ENCODE results near the gene PARPBP.

Gene PARPBP

DNA sequence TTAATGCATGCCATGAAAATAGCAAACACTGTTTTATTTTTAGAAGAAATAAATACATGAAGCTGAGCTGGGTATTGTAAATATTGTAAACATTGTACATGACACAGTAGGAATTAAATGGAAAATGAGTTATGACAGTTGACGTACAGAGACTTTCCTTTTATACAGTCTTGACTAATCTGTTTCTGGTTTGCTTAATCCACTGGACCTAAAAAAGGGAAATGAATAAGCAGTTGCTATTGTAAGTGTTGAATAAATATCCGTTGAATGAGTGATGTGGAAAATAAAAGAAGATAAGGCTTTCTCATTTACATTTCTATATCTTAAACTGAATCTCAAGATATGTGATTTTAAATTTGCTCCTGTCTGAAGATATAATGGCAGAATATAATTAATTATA lies 62.7 kb downstream of the PARPBP start:
- no peak for DNase-seq (ENCODE audit: low read depth)
- TF ChIP-seq, protein P1, sequence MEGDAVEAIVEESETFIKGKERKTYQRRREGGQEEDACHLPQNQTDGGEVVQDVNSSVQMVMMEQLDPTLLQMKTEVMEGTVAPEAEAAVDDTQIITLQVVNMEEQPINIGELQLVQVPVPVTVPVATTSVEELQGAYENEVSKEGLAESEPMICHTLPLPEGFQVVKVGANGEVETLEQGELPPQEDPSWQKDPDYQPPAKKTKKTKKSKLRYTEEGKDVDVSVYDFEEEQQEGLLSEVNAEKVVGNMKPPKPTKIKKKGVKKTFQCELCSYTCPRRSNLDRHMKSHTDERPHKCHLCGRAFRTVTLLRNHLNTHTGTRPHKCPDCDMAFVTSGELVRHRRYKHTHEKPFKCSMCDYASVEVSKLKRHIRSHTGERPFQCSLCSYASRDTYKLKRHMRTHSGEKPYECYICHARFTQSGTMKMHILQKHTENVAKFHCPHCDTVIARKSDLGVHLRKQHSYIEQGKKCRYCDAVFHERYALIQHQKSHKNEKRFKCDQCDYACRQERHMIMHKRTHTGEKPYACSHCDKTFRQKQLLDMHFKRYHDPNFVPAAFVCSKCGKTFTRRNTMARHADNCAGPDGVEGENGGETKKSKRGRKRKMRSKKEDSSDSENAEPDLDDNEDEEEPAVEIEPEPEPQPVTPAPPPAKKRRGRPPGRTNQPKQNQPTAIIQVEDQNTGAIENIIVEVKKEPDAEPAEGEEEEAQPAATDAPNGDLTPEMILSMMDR (conservative IDR thresholded peaks at IDR 0.05; ENCODE audit: control insufficient read depth, insufficient read depth, low read depth, low read length): no peak
- no peak overlapping the region for H3K4me3 ChIP-seq (ENCODE audit: control insufficient read depth, low read depth, low read length)

DNA sequence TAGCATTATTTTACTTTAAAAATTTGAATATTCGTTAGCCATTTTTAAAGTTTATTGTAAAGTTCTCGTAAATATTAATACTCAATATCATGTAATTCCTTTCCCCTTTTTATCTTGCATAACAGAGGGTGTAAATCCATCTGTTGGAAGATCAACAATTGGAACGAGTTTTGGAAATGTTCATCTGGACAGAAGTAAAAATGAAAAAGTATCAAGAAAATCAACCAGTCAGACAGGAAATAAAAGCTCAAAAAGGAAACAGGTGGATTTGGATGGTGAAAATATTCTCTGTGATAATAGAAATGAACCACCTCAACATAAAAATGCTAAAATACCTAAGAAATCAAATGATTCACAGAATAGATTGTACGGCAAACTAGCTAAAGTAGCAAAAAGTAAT lies 75.8 kb downstream of the PARPBP start:
- TF ChIP-seq, protein P1 (conservative IDR thresholded peaks at IDR 0.05; ENCODE audit: control insufficient read depth, insufficient read depth, low read depth, low read length): no peak
- DNase-seq (ENCODE audit: low read depth): no peak
- H3K4me3 ChIP-seq (ENCODE audit: control insufficient read depth, low read depth, low read length): no peak overlapping the region

DNA sequence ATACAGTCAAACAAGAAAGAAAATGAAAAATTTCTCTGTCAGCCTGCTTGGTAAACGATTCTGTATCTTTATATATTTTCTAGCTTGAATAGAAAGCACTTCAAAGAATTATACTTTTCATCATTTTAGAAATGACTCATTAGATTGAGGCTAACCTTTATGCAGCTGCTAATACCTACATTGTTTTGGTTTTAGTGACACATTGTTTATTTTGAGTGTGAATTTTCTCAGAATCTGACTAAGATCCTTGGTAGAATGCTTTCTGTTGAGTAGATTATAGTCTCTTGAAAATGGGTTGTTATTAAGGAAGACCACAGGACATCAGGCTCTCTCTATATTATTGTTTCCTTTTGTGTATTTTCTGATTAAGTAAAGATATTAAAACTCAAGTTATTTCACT lies 77.8 kb downstream of the PARPBP start, which contains the start of gene PMCH:
Gene PMCH, minus strand, starts transcription at position 45 of the 400 bp plus-strand sequence. CDS start 63 bp downstream, outside the sequence.
- H3K4me3 ChIP-seq (ENCODE audit: control insufficient read depth, low read depth, low read length): no peak within 1 kb of the TSS
- peak; percentile 49 for DNase-seq (ENCODE audit: low read depth)
- TF ChIP-seq, protein P1 (conservative IDR thresholded peaks at IDR 0.05; ENCODE audit: control insufficient read depth, insufficient read depth, low read depth, low read length): no peak

DNA sequence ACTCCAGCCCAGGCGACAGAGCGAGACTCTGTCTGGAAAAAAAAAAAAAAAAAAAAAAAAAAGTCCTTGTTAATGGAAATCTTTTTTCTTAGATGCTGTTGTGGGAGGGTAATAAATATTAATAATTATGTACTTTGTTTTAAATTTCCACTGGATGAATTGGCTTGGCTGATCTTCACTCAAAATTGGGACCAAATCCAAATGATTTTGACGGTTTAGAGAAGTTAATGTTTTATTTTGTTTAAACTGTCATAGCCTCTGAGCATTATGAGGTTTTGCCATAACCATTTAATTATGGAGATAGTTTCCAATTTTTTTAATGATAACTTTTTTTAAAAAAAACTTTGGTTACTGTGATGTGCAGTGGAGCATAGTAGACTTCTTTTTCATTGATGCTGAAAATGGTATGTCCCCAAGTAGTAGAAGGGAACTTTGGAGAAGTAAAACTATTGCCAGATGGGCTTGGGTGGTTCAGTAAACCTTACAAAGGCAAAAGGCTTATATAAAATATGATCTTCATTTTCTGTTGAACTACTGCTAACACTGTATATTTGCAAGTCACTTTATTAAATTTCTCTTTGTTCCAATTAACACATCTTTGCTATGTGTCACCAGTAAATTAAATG lies 81.6 kb downstream of the PARPBP start:
- no peak for DNase-seq (ENCODE audit: low read depth)
- TF ChIP-seq, protein P1 (conservative IDR thresholded peaks at IDR 0.05; ENCODE audit: control insufficient read depth, insufficient read depth, low read depth, low read length): no peak
- no peak overlapping the region for H3K4me3 ChIP-seq (ENCODE audit: control insufficient read depth, low read depth, low read length)

DNA sequence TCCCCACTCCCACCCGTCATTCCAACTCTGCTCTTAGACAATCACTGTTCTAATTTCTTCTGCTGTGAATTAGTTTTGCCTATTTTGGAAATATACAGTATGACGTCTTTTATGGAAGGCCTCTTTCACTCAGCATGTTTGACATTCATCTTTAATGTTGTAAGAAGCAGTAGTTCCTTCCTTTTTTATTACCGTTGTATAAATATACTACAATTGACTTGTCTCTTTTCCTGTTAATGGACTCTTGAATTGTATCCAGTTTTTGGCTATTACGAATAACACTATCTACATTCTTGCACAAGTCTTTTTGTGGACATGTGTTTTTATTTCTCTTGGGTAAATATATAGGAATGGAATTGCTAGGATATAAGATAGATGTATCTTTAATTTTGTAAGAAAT lies 82.6 kb downstream of the PARPBP start:
- no peak overlapping the region for H3K4me3 ChIP-seq (ENCODE audit: control insufficient read depth, low read depth, low read length)
- DNase-seq (ENCODE audit: low read depth): no peak
- TF ChIP-seq, protein P1 (conservative IDR thresholded peaks at IDR 0.05; ENCODE audit: control insufficient read depth, insufficient read depth, low read depth, low read length): no peak

DNA sequence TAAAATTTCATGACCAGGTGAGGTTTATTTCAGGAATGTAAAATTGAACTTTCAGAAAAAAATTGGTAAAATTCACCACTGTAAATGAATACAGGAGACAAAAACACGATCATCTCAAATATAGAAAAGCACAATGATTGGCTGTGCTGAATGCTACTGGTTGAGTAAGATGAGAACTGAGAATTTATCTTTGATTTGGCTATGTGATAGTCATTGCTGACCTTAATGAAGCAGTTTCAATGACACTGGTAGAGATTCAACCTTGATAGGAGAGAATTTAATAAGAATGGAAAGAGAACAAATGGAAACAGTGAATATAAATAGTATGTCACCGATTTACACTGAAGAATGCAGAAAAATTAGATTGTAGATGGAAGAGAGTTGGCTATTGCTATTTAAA lies 84.0 kb downstream of the PARPBP start:
- TF ChIP-seq, protein P1 (conservative IDR thresholded peaks at IDR 0.05; ENCODE audit: control insufficient read depth, insufficient read depth, low read depth, low read length): no peak
- no peak for DNase-seq (ENCODE audit: low read depth)

More for the DNA sequence above, 84.0 kb downstream of the PARPBP start:
- no peak overlapping the region for H3K4me3 ChIP-seq (ENCODE audit: control insufficient read depth, low read depth, low read length)

Data from fibroblast of mammary gland (primary cell).